Transverse colon (tissue), 4 donors: ENCODE results near the gene OSBPL7. TPM values are rescaled to one million over a fixed set of nuclear protein-coding genes. Genes with fewer than 3 reads are reported as not detected.

Experiments
- DNase-seq: peaks from one replicate; pipeline ENCODE4 v3.0.0-alpha.2; 2019
- H3K27ac ChIP-seq, 4 donors: fragments of 200-600 bp; sonication (generic); 2 replicates each; pipeline ENCODE4 v1.5.1; 2016 to 2018; ENCODE audit warnings: inconsistent platforms in 4 of 4
- H3K27me3 ChIP-seq: fragments of 200-600 bp; sonication (generic); 2 replicates; pipeline ENCODE4 v1.5.1; 2017; ENCODE audit warnings: inconsistent platforms
- H3K36me3 ChIP-seq, 4 donors: fragments of 200-600 bp; sonication (generic); 2 replicates each; pipeline ENCODE4 v1.5.1; 2017 to 2019; ENCODE audit warnings: inconsistent platforms in 4 of 4
- H3K4me1 ChIP-seq, 4 donors: fragments of 200-600 bp; sonication (generic); 2 replicates each; pipeline ENCODE4 v1.5.1; 2017 to 2020; ENCODE audit warnings: inconsistent platforms in 4 of 4
- H3K4me3 ChIP-seq, 4 donors: fragments of 200-600 bp; sonication (generic); 1 replicate in 1 of 4; 2 replicates in 3 of 4; pipeline versions ENCODE4 v1.5.1 to v1.6.1; 2017 to 2019; ENCODE audit warnings: inconsistent platforms in 4 of 4
- H3K9me3 ChIP-seq, 2 donors: fragments of 200-600 bp; sonication (generic); 2 replicates each; pipeline ENCODE4 v1.5.1; 2017 to 2019; ENCODE audit warnings: inconsistent platforms in 2 of 2
- CTCF ChIP-seq, 5 experiments: fragments of 200-600 bp in 3 of 5; fragments of 450-650 bp in 2 of 5; sonication (generic) in 3 of 5; IDR thresholded peaks; 1 replicate in 2 of 5; 2 replicates in 3 of 5; pipeline ENCODE4 v1.5.1; 2016 to 2017; ENCODE audit warnings: antibody characterized with exemption in 5 of 5, inconsistent platforms in 3 of 5, mild to moderate bottlenecking in 2 of 5, moderate library complexity in 1 of 5
- EP300 ChIP-seq: sonication (generic); formaldehyde crosslinking; IDR thresholded peaks from one replicate; pipeline ENCODE4 v1.6.1; 2017; ENCODE audit warnings: antibody characterized with exemption, low read depth
- POLR2A ChIP-seq: fragments of 450-650 bp; IDR thresholded peaks from one replicate; pipeline ENCODE4 v1.6.1; 2016; ENCODE audit warnings: antibody characterized with exemption, mild to moderate bottlenecking, moderate library complexity
- POLR2AphosphoS5 ChIP-seq, 3 donors: sonication (generic); formaldehyde crosslinking; IDR thresholded peaks; one replicate each; pipeline ENCODE4 v1.6.1; 2016; ENCODE audit warnings: antibody characterized with exemption in 3 of 3
- WGBS, 2 donors: methylation state at CpG; one replicate each; pipeline ENCODE4 v1.1.5; 2018; ENCODE audit warnings: low coverage in 1 of 2; 5-methylcytosine and 5-hydroxymethylcytosine counted together
- in situ Hi-C, 4 donors: fragments of 200-750 bp; cut with MboI; loops; one replicate each; pipeline versions ENCODE4 v1.15.0 to v1.15.1; 2017; ENCODE audit warnings: low sequenced_read_pairs in 3 of 4, low pct_ligation_motif_present in 1 of 4, low pct_unique_long_range_greater_than_20kb in 1 of 4
- intact Hi-C: fragments of 100-400 bp; cut with DNase I; formaldehyde crosslinking; loops from one replicate; pipeline ENCODE4 v1.15.1; 2023; ENCODE audit warnings: low total_unique reads
- total RNA-seq, 4 donors: library from RNA; depleted of rRNA; stranded (reverse); fragments of >200 nt; gene quantifications; one replicate each; pipeline ENCODE4 v1.1.0, GENCODE V29; 2016

The OSBPL7 gene
- total RNA-seq, 4 donors from 2014 or later = 53.5 to 148 (median 75.0) TPM

DNA sequence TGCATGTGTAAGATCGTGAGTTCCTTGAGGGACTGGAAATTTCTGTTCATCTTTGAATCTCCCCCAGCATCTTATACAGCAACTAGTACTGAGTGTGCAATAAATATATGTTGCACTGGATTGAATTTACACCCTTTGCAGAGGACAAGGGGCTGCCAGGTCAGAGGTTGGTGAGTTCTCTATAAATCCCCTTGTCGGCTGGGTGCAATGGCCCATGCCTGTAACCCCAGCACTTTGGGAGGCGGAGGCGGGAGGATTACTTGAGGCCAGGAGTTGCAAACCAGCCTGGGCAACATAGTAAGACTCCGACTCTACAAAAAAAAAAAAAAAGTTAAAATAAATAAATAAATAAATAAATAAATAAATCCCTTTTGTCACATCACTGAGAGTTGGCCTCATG is 38.8 kb upstream of the OSBPL7 start:
- WGBS, 2 donors = 82 to 87% methylated on average over 3 to 5 of the region's 5 CpGs
- H3K27ac ChIP-seq = no peak overlapping the region
- intact Hi-C loops = no loop called here
- H3K36me3 ChIP-seq = no peaks in the 10 kb centered on the region
- TF ChIP-seq POLR2A = no peak
- TF ChIP-seq CTCF (IDR thresholded peaks at IDR 0.05) = no peak
- no peak for TF ChIP-seq POLR2AphosphoS5 (IDR thresholded peaks at IDR 0.05)
- TF ChIP-seq EP300 = no peak
- no peak for DNase-seq
- peaks cover 0 to 9% (median 3%) of the 10 kb centered on the region in 4 donors for H3K4me1 ChIP-seq
- H3K4me3 ChIP-seq = no peak overlapping the region
- in situ Hi-C loops = no loop called here
- no peaks in the 10 kb centered on the region for H3K9me3 ChIP-seq
- H3K27me3 ChIP-seq = peaks cover 35% of the 10 kb centered on the region

DNA sequence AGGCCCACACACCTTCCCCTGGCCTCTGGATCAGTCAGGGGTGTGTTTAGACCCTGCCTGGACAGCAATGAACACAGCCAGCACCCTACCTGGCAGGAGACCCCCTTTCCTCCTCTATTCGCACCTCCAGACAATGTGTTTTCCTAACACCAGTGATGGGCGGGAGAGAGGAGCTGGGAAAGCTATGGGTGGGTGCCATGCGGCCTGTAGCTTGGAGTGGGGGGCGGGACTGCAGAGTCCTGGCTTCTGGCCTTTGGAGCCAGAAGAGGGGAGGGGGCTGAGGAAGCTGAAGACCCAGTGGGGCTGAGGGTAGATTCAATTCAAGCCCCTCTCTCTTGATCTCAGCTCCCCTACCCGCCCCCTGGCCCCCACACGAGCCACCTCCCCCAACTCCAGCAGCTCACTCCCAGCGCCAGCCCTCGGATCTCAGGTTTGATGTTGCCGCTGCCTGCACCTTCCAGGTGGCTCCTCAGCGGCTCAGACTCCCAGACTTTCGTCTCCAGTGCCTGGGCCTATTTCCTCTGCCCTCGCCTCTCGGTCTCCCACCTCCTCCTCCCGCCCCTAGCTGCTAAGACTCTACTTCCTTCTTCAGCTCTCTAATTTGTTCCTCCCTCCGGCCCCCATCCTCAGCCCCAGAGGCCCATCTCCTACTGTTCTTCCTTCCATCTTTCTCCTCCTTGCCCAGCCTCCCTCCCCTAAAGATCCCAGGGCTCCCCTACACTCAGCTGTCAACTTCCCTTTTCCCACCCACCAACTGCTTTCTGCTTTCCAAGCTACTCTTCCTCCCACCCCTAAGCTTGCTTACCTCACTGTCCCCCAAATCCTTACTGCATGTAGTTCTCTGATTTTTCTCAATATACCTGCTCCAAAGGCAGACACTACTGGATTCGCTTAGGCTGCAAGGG is 36.2 kb upstream of the OSBPL7 start:
- intact Hi-C loops = no loop called here
- Histone ChIP-seq H3K9me3 (no peaks in the 10 kb centered on the region), H3K4me1 (no peaks in the 10 kb centered on the region), H3K27me3 (peaks cover 61% of the 10 kb centered on the region), H3K4me3 (no peak overlapping the region), H3K27ac (no peak overlapping the region), H3K36me3 (no peaks in the 10 kb centered on the region)
- in situ Hi-C loops = no loop called here
- 66 to 72% methylated on average over 9 to 15 of the region's 16 CpGs for WGBS, 2 donors
- DNase-seq = no peak
- TF ChIP-seq POLR2A (no peak), CTCF (IDR thresholded peaks at IDR 0.05) (no peak), EP300 (no peak), POLR2AphosphoS5 (IDR thresholded peaks at IDR 0.05) (no peak)

GRCh38 chr17:47856830-47857229 is 35.2 kb upstream of the OSBPL7 start:
- TF ChIP-seq EP300 (no peak), POLR2A (no peak)
- no peak for DNase-seq
- Histone ChIP-seq H3K4me3 (no peak overlapping the region), H3K27ac (no peak overlapping the region), H3K27me3 (peaks cover 70% of the 10 kb centered on the region), H3K4me1 (peaks cover 0 to 2% (median under 1%) of the 10 kb centered on the region in 4 donors), H3K36me3 (no peaks in the 10 kb centered on the region), H3K9me3 (no peaks in the 10 kb centered on the region)
- in situ Hi-C loops = no loop called here
- intact Hi-C loops = no loop called here

DNA sequence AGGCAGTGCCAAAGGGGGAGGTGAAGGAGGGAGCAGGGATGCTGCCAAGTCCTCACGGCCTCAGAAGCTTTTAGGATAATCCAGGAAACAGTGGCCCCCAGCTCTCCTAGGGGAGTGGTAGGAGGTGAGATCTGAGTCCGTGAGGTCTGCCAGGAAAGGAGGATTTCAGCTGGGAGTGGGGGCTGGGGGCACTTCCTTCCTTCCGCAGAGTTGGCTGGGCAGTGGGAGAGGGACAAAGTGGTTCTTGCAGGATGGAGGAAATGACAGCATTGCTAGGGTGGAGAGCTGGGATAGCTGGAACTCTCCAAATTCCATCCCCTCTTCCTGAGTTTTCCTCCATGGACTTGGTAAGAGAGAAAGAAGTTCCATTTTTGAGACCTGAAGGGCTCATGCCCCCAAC is 34.1 kb upstream of the OSBPL7 start:
- intact Hi-C loops = no loop called here
- Histone ChIP-seq H3K4me3 (no peak overlapping the region), H3K27ac (no peak overlapping the region), H3K36me3 (no peaks in the 10 kb centered on the region), H3K4me1 (peaks cover 4 to 13% (median 10%) of the 10 kb centered on the region in 4 donors), H3K27me3 (peaks cover 81% of the 10 kb centered on the region), H3K9me3 (no peaks in the 10 kb centered on the region)
- 36% methylated on average over 3 of the region's 3 CpGs; no CpG with 5 or more reads in 1 of the 2 donors for WGBS, 2 donors
- in situ Hi-C loops = no loop called here
- DNase-seq = no peak
- TF ChIP-seq POLR2A (no peak), CTCF (IDR thresholded peaks at IDR 0.05) (no peak), POLR2AphosphoS5 (IDR thresholded peaks at IDR 0.05) (no peak), EP300 (no peak)
